NB4 (cell line): ENCODE results near the gene GM2A.

Experiments
- MYC ChIP-seq: IDR thresholded peaks from 2 replicates; pipeline ENCODE4 v1.6.1; 2011; ENCODE audit warnings: low read depth, low read length
- POLR2A ChIP-seq: IDR thresholded peaks from 2 replicates; pipeline ENCODE4 v1.6.1; 2011; ENCODE audit warnings: mild to moderate bottlenecking; ENCODE audit not compliant: insufficient read length; ENCODE audit errors: extremely low read depth
- TF ChIP-seq, protein P1 (sequence below): IDR thresholded peaks from one replicate; pipeline ENCODE4 v1.5.1; 2012; ENCODE audit warnings: low read depth, low read length
- TF ChIP-seq, protein P2 (sequence below): IDR thresholded peaks from 2 replicates; pipeline ENCODE4 v1.6.1; 2011; ENCODE audit warnings: low read depth, low read length

- TF ChIP-seq, protein P1, sequence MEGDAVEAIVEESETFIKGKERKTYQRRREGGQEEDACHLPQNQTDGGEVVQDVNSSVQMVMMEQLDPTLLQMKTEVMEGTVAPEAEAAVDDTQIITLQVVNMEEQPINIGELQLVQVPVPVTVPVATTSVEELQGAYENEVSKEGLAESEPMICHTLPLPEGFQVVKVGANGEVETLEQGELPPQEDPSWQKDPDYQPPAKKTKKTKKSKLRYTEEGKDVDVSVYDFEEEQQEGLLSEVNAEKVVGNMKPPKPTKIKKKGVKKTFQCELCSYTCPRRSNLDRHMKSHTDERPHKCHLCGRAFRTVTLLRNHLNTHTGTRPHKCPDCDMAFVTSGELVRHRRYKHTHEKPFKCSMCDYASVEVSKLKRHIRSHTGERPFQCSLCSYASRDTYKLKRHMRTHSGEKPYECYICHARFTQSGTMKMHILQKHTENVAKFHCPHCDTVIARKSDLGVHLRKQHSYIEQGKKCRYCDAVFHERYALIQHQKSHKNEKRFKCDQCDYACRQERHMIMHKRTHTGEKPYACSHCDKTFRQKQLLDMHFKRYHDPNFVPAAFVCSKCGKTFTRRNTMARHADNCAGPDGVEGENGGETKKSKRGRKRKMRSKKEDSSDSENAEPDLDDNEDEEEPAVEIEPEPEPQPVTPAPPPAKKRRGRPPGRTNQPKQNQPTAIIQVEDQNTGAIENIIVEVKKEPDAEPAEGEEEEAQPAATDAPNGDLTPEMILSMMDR: no peak
- TF ChIP-seq, protein P2, sequence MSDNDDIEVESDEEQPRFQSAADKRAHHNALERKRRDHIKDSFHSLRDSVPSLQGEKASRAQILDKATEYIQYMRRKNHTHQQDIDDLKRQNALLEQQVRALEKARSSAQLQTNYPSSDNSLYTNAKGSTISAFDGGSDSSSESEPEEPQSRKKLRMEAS: peak; percentile 15; the same call in 1 of the 2 replicates
- TF ChIP-seq POLR2A (no peak), MYC (no peak)
Measured at GRCh38 chr5:151224372-151224771, 28.6 kb upstream of the GM2A start.
